GM12801 (cell line): ENCODE data around the gene STARD4.

ENCODE experiments used
- TF ChIP-seq, protein P1 (sequence below): IDR thresholded peaks from one replicate; pipeline ENCODE4 v1.5.1; 2011; ENCODE audit warnings: control low read depth; ENCODE audit not compliant: insufficient read length; ENCODE audit errors: extremely low read depth

Gene STARD4

DNA sequence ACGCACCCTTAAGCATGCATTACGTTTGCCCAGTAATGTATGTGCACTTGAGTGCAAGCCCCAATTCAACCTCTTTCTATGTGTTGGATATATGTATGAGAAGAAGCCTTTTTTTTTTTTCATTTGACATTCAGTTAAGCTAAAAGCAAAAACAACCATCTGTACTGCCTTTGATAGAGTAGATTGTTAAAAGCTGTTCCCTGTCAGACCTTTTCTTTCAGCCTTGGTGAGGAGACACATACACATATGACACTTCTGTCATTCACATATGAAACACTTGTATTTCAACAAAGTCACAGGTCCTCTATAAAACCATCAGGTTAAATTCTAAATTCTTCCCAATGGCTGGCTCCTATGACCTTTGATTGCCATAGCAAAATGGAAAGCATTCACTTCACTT, 40.2 kb upstream of the STARD4 start:
- TF ChIP-seq, protein P1, sequence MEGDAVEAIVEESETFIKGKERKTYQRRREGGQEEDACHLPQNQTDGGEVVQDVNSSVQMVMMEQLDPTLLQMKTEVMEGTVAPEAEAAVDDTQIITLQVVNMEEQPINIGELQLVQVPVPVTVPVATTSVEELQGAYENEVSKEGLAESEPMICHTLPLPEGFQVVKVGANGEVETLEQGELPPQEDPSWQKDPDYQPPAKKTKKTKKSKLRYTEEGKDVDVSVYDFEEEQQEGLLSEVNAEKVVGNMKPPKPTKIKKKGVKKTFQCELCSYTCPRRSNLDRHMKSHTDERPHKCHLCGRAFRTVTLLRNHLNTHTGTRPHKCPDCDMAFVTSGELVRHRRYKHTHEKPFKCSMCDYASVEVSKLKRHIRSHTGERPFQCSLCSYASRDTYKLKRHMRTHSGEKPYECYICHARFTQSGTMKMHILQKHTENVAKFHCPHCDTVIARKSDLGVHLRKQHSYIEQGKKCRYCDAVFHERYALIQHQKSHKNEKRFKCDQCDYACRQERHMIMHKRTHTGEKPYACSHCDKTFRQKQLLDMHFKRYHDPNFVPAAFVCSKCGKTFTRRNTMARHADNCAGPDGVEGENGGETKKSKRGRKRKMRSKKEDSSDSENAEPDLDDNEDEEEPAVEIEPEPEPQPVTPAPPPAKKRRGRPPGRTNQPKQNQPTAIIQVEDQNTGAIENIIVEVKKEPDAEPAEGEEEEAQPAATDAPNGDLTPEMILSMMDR = no peak

DNA sequence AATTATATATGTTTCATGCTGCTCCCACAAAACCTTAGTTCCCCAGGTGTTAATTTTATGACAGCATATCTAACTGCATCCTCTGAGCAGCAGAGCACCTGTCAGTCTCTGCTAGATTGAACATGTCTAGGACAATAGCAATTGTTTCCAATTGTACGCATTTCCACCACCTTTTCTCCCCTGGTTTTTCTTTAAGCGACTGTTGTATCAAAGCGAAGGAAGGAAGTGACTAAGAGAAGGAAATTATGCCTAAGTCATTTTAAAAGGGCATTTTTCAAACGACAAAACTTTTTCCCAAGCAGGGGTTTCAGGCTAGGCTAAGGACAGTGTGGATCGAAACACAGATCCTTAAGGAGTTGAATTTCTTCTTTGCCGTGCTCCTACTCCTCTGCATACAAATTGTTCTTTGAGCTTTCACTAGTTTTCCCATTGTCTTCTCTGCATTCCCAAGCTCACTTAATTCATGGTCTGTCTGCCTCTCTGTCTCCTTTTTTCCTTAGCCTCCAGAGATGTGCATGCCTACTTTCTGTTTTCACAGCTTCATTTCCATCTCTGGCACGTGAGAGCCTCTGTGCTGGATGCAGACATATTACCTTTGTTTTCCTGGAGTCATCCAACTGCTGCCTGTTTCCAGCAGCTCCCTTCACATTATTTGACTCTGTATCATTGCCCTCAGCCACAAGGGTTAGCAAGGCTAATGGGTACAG, 39.4 kb upstream of the STARD4 start:
- TF ChIP-seq, protein P1 = no peak

DNA sequence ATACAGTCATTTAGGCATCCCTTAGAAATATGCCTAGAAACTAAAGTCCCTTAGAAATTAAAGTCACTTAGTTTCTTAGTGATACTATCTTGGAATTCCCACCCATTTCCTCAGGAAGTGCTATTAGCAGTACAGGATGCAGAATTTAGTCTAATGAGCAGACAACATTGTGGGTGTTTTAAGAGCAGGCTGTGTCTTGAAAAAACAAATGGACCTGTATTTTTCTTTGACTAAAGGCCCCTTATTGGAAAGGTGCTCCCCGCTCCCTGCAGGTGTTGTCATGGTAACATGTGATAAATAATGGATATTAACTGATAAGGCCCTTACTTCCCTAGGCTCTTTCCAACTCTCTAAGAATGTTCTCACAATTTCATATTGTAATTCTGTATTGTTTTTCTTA, 38.8 kb upstream of the STARD4 start:
- TF ChIP-seq, protein P1 = no peak

DNA sequence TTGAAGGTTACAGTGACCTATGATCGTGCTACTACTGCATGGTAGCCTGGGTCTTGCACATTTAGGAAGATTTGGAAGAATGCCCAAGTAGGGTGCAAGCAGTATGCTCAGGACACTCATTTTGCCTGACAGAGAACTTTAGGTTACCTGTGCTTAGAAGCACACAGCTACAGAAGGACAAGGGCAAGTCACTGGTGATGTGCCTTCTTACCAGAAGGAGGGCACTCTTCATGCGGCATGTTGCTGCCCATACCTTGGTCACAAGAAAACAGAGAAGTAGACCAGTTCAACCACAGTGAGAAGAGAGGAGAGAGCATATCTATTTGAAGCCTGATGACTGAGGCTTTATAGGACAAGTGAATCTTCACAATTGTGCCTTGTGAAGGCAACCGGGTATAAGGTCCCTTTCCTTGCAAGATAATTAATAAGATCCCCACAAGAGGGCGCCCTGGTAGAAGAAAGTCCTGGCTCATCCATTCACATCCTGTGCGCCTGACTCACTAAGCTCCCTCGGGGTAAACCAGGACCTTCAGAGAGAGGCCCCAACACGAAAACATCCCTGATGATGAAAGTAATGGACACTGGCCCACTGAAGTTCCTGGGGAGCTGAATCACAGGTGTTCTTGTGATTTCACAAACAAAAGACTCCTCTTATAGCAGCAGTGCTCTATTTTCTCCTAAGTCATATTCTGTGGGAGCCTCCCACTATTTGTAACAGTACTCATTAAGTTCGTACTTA, 38.1 kb upstream of the STARD4 start:
- TF ChIP-seq, protein P1 = no peak

DNA sequence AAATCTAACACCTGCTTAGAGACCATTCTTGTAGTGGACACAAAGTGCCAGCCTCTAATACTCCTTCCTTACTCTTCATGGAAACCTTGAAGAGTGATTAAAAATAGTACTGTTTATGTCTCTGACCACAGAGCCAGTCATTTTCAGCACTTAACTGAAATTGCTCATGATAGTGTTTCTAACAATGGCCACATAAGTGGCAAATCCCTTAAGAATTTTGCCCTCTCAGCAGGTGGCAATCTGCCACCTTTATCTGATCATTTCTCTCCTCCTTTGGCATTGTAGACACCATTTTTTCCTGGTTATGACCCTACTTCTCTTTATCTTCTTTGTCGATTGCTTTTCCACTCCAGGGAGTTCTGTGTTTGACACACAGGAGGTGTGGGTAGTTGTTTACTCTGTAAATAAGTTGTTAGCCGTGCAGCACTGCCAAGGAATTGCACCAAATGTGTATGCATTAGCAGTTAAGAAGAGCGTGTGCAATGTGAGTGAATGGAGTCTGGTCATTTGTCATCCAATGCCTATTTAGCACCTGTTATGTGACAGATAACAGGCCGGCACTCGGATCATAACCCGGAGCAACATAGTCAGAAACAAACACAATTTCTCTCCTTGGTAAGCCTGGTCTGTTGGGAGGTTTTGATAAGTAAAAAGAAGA, 36.8 kb upstream of the STARD4 start:
- TF ChIP-seq, protein P1 = no peak

DNA sequence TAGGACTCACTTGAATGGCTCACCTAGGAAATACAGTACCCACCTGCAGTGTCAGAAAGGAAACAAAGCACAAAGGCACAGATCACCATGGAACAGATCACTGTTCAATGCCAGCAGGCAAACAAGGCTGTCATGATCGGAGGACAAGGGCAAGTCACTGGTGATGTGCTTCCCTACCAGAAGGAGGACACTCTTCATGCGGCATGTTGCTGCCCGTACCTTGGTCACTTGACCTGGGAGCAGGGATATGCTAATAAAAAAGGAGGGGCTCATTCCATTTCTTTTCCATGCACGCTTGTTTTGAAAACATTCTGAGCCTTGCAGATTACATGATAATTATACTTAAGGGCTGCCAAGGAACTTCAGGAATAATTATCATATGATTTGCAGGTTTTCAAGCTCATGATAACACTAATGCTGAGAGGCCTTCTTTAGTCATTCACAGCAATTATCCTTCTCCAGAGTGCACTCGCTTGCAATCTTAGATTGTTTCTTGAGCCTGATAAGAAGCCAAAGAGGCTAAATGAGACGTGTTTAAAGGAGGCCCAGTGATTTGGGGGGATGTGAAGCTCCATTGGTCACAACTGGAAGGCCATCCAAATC, 36.1 kb upstream of the STARD4 start:
- TF ChIP-seq, protein P1 = no peak

DNA sequence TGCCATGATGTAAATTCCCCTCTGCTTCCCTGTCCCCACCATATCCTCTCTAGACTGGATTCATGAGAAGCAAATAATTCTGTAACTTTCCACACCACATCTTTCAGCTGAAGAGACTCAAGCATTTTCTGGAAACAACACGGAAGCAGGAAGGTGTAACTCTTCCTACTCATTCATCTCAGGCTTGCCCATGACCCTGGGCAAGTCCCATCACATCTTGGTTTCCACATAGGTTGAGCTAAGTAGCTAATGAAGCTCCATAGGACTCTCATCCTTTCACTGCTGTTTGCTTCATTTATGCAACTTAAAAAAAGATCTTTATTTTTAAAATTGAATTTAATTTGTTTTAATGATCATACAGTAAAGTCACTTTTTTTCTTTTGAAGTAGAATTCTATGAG, 32.7 kb upstream of the STARD4 start:
- TF ChIP-seq, protein P1 = no peak
